Hepatocyte (in vitro differentiated cells): Measurements from ENCODE around the gene FCER1A. TPM values are rescaled to one million over a fixed set of nuclear protein-coding genes. Genes with fewer than 3 reads are reported as not detected.

ENCODE experiments used
- DNase-seq: peaks from one replicate; pipeline ENCODE4 v3.0.0-alpha.2; 2016; ENCODE audit warnings: low spot score
- H2AFZ ChIP-seq: fragments of 200-600 bp; sonication (generic); 2 replicates; pipeline ENCODE4 v1.6.0; 2016; ENCODE audit warnings: antibody characterized with exemption, mild to moderate bottlenecking
- H3K27ac ChIP-seq: fragments of 200-600 bp; sonication (generic); 2 replicates; pipeline ENCODE4 v1.5.1; 2016; ENCODE audit warnings: mild to moderate bottlenecking
- H3K27me3 ChIP-seq: fragments of 200-600 bp; sonication (generic); 2 replicates; pipeline ENCODE4 v1.6.1; 2016
- H3K36me3 ChIP-seq: fragments of 200-600 bp; sonication (generic); replicated peaks from 2 replicates; pipeline ENCODE4 v1.5.1; 2016; ENCODE audit warnings: low read depth; ENCODE audit not compliant: insufficient read depth
- H3K4me1 ChIP-seq: fragments of 200-600 bp; sonication (generic); 2 replicates; pipeline ENCODE4 v1.5.1; 2016; ENCODE audit warnings: mild to moderate bottlenecking, moderate library complexity; ENCODE audit not compliant: insufficient read depth
- H3K4me2 ChIP-seq: fragments of 200-600 bp; sonication (generic); 2 replicates; pipeline ENCODE4 v1.6.0; 2016
- H3K4me3 ChIP-seq: fragments of 200-600 bp; sonication (generic); 2 replicates; pipeline ENCODE4 v1.5.1; 2016; ENCODE audit warnings: mild to moderate bottlenecking
- H3K79me2 ChIP-seq: fragments of 200-600 bp; sonication (generic); 2 replicates; pipeline ENCODE4 v1.6.0; 2017; ENCODE audit warnings: mild to moderate bottlenecking
- H3K9me2 ChIP-seq: fragments of 200-600 bp; sonication (generic); replicated peaks from 2 replicates; pipeline ENCODE4 v1.6.0; 2017; ENCODE audit warnings: mild to moderate bottlenecking; ENCODE audit not compliant: insufficient read depth
- H3K9me3 ChIP-seq: fragments of 200-600 bp; sonication (generic); 2 replicates; pipeline ENCODE4 v1.5.1; 2016; ENCODE audit warnings: low read depth, mild to moderate bottlenecking
- H4K20me1 ChIP-seq: fragments of 200-600 bp; sonication (generic); 2 replicates; pipeline ENCODE4 v1.6.0; 2016; ENCODE audit warnings: mild to moderate bottlenecking; ENCODE audit not compliant: insufficient read depth, poor library complexity, severe bottlenecking
- EZH2 ChIP-seq: fragments of 200-600 bp; sonication (generic); IDR thresholded peaks from 2 replicates; pipeline ENCODE4 v1.6.1; 2016; ENCODE audit warnings: antibody characterized with exemption, mild to moderate bottlenecking, borderline replicate concordance
- EZH2phosphoT487 ChIP-seq: fragments of 200-600 bp; sonication (generic); IDR thresholded peaks from one replicate; pipeline ENCODE4 v1.6.1; 2018; ENCODE audit warnings: antibody characterized with exemption, mild to moderate bottlenecking, low read depth, moderate library complexity; ENCODE audit not compliant: unreplicated experiment, severe bottlenecking
- WGBS: methylation state at CpG from one replicate; pipeline ENCODE4 v1.1.6; 2016; ENCODE audit warnings: low lambda C conversion rate; ENCODE audit errors: missing lambda C conversion rate; 5-methylcytosine and 5-hydroxymethylcytosine counted together
- polyA plus RNA-seq: library from polyadenylated mRNA; unstranded; fragments of >200 nt; fragmentation: Nextera tagmentation; extraction: Ambion mirVana; gene quantifications from 2 replicates; pipeline ENCODE4 v1.2.1, GENCODE V29; 2016
- total RNA-seq: library from RNA; depleted of rRNA; stranded (reverse); fragments of >200 nt; gene quantifications from 2 replicates; pipeline ENCODE4 v1.2.3, GENCODE V29; 2014
- TF ChIP-seq, protein P1 (sequence below): fragments of 200-600 bp; sonication (generic); IDR thresholded peaks from 2 replicates; pipeline ENCODE4 v1.5.1; 2016; ENCODE audit warnings: antibody characterized with exemption, mild to moderate bottlenecking; ENCODE audit not compliant: poor library complexity

FCER1A gene
- total and polyA plus RNA-seq, 2 experiments from 2014 or later: not detected

DNA sequence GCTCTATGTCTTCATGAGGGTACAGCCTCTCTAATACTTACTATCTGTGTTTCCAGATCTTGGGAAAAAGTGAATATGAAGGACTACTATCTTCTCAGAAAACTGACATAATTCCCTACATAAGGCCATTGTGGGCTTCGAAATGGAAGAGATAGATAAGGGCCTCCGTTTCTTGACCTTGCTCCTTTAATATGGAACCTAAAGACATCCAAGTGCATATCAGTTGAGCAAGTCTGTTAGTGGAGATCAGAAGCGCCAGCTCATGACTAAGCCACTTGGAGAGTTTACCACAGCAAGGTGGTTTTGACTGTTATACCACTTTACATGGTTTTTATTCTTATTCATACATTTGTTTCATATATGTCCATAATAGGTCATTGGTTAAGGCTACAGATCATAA is 35.3 kb upstream of the FCER1A start:
- H4K20me1 ChIP-seq: no peaks in the 10 kb centered on the region
- no peaks in the 10 kb centered on the region for H3K27me3 ChIP-seq
- DNase-seq: no peak
- H3K9me2 ChIP-seq: no peaks in the 10 kb centered on the region
- no peak overlapping the region for H2AFZ ChIP-seq
- no peaks in the 10 kb centered on the region for H3K79me2 ChIP-seq
- H3K4me3 ChIP-seq: no peak overlapping the region
- H3K4me2 ChIP-seq: no peak overlapping the region
- no peaks in the 10 kb centered on the region for H3K4me1 ChIP-seq
- H3K9me3 ChIP-seq: no peaks in the 10 kb centered on the region
- no peaks in the 10 kb centered on the region for H3K36me3 ChIP-seq
- WGBS: 63% methylated on average over 3 of the region's 3 CpGs
- H3K27ac ChIP-seq: no peak overlapping the region
- TF ChIP-seq EZH2phosphoT487: no peak
- TF ChIP-seq, protein P1, sequence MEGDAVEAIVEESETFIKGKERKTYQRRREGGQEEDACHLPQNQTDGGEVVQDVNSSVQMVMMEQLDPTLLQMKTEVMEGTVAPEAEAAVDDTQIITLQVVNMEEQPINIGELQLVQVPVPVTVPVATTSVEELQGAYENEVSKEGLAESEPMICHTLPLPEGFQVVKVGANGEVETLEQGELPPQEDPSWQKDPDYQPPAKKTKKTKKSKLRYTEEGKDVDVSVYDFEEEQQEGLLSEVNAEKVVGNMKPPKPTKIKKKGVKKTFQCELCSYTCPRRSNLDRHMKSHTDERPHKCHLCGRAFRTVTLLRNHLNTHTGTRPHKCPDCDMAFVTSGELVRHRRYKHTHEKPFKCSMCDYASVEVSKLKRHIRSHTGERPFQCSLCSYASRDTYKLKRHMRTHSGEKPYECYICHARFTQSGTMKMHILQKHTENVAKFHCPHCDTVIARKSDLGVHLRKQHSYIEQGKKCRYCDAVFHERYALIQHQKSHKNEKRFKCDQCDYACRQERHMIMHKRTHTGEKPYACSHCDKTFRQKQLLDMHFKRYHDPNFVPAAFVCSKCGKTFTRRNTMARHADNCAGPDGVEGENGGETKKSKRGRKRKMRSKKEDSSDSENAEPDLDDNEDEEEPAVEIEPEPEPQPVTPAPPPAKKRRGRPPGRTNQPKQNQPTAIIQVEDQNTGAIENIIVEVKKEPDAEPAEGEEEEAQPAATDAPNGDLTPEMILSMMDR: no peak

- H2AFZ ChIP-seq: no peak overlapping the region
- no peak overlapping the region for H3K27ac ChIP-seq
- H3K9me2 ChIP-seq: no peaks in the 10 kb centered on the region
- no peaks in the 10 kb centered on the region for H3K4me1 ChIP-seq
- no peaks in the 10 kb centered on the region for H4K20me1 ChIP-seq
- H3K36me3 ChIP-seq: no peaks in the 10 kb centered on the region
- TF ChIP-seq EZH2 (no peak), EZH2phosphoT487 (no peak)
- TF ChIP-seq, protein P1: no peak
- no peaks in the 10 kb centered on the region for H3K79me2 ChIP-seq
- no peak overlapping the region for H3K4me2 ChIP-seq
- no peak for DNase-seq
- H3K27me3 ChIP-seq: no peaks in the 10 kb centered on the region
- no peak overlapping the region for H3K4me3 ChIP-seq
- WGBS: 60% methylated on average over 2 of the region's 2 CpGs
- no peaks in the 10 kb centered on the region for H3K9me3 ChIP-seq
Observed at GRCh38 chr1:159274631-159275030, 27.5 kb upstream of the FCER1A start.

- H3K9me3 ChIP-seq: no peaks in the 10 kb centered on the region
- no peaks in the 10 kb centered on the region for H3K4me1 ChIP-seq
- H3K27me3 ChIP-seq: no peaks in the 10 kb centered on the region
- TF ChIP-seq EZH2 (no peak), EZH2phosphoT487 (no peak)
- TF ChIP-seq, protein P1: no peak
- no peak overlapping the region for H2AFZ ChIP-seq
- H3K36me3 ChIP-seq: no peaks in the 10 kb centered on the region
- no peaks in the 10 kb centered on the region for H3K79me2 ChIP-seq
- no peaks in the 10 kb centered on the region for H4K20me1 ChIP-seq
- H3K9me2 ChIP-seq: no peaks in the 10 kb centered on the region
- no peak for DNase-seq
- no peak overlapping the region for H3K4me2 ChIP-seq
- no peak overlapping the region for H3K27ac ChIP-seq
- no peak overlapping the region for H3K4me3 ChIP-seq
Observed at GRCh38 chr1:159275891-159276290, 26.2 kb upstream of the FCER1A start.

- TF ChIP-seq EZH2phosphoT487 (no peak), EZH2 (no peak)
- TF ChIP-seq, protein P1: no peak
- Histone ChIP-seq H3K4me3 (no peak overlapping the region), H4K20me1 (no peaks in the 10 kb centered on the region), H3K79me2 (no peaks in the 10 kb centered on the region), H3K4me1 (no peaks in the 10 kb centered on the region), H3K9me2 (no peaks in the 10 kb centered on the region), H3K36me3 (no peaks in the 10 kb centered on the region), H2AFZ (no peak overlapping the region), H3K4me2 (no peak overlapping the region), H3K27ac (no peak overlapping the region), H3K9me3 (no peaks in the 10 kb centered on the region), H3K27me3 (no peaks in the 10 kb centered on the region)
- WGBS: 42% methylated on average over 5 of the region's 5 CpGs
- DNase-seq: no peak
Observed at GRCh38 chr1:159279773-159280172, 22.4 kb upstream of the FCER1A start.
